IPS-11a (cell line): Measurements from ENCODE around the gene TMEM129.
A peak's percentile ranks its signal among the peaks of the same experiment; 100 is the strongest.
"Not testable (repeated sequence)": the region's sequence is repeated elsewhere in the genome, so short reads cannot be mapped to it uniquely, and the experiment has no call there.

ENCODE experiments used
- H3K4me3 ChIP-seq: one replicate; pipeline ENCODE4 v1.5.1; 2013; ENCODE audit warnings: low read depth, low read length, control low read depth

Gene TMEM129

DNA sequence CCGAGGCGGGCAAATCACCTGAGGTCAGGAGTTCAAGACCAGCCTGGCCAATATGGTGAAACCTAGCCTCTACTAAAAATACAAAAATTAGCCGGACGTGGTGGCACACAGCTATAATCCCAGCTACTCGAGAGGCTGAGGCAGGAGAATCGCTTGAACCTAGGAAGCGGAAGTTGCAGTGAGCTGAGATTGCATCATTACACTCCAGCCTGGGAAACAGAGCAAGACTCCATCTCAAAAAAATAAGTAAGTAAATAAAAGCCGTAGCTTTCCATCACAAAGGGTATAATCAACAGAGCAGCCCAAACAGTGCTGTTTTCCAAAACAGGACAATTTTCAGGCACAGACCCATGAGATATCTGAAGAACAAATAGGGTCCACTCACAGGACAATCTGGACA is 19.5 kb downstream of the TMEM129 start:
- not testable (repeated sequence) for H3K4me3 ChIP-seq

- H3K4me3 ChIP-seq: no peak overlapping the region
Observed at GRCh38 chr4:1695913-1696312, 25.2 kb downstream of the TMEM129 start.

GRCh38 chr4:1693131-1693896 is 27.8 kb downstream of the TMEM129 start:
- no peak overlapping the region for H3K4me3 ChIP-seq

- no peak overlapping the region for H3K4me3 ChIP-seq
Observed at GRCh38 chr4:1691737-1692373, 29.3 kb downstream of the TMEM129 start.

DNA sequence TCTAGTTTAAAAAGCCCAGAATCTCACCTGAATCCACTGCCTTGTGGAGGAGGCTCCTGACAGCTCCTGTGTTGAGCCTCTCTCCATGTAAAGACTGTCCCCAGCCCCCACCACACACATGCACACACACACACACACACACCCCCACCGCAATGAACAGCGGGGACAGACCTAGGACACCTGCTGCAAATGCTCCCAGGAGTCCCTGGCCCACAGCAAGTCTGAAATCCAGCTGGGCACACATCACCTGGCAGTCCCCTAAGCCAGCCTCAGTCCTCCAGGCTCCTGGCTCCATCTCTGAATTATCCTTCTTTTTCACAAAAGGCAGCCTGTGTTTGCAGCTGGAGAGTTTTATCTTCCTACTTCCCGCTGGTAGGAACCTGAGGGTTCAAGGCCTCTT is 30.4 kb downstream of the TMEM129 start:
- H3K4me3 ChIP-seq: no peak overlapping the region

DNA sequence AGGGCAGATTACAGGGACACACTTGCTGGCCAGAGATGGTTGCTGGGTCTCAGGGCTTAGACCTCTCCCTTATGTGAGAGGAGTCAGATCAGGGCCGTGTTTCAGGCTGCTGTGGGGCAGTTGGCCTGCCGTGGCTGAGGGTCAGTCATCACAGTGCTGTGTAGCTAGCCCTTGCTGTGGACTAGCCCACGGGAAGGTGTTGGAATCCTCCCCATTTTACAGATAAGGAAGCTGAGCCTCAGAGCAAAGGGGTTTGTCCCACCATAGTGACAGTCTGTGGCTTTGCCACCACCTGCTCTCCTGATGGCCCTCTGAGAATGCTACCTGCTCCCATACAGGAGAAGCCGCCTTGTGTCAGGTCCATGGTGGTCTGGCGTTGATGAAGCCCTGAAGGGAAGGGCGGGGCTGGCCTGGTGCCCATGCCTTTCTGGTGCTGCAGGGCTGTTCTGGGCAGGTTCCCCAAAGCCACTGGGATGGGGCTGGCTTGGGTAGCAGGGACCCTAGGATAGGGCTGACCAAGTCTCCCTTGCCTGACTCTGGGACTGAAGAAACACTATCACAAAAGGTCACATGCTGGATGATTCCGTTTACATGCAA is 34.6 kb downstream of the TMEM129 start:
- no peak overlapping the region for H3K4me3 ChIP-seq

DNA sequence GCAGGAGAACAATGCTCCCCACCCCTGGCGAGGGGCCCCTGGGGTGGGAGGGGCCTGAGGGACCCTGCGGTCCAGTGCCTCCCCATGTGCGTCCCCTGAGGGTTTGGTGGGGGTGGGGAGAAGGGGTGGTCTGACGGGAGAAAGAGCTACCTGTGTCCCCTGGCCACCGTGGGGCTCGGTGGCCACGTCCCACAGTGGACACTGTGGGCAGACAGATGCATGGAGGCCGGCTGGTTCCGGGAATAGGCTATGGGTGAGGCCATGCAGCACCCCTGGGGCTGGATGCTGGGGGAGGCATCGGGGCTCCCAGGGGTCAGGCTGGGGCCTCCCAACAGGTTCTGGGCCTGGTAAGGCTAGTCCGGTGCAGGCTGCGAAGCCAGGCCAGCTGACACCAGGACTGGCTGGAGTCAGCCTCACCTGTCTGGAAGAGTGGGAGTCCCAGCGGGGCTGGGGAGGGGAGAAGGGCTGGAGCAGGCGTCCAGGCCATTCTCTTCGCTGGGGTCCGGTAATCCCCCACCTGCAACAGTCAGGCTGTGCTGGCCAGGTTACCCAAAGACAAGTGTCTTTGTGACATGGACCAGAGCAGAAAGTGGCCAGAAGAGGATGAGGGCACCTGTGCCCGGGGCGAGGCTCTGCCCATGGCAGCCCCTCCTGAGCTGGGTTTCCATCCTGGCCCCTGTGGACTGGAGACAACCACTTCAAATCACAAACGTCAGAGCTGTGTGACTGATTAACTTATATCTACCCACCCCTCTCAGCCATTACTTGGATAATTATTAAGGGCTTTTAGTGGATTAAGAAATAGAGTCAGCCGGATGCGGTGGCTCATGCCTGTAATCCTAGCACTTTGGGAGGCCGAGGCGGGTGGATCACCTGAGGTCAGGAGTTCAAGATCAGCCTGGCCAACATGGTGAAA is 35.6 kb downstream of the TMEM129 start:
- H3K4me3 ChIP-seq: no peak overlapping the region

GRCh38 chr4:1684506-1685234 is 36.5 kb downstream of the TMEM129 start:
- H3K4me3 ChIP-seq: no peak overlapping the region

GRCh38 chr4:1683736-1684505 is 37.2 kb downstream of the TMEM129 start, which contains the start of gene FAM53A:
FAM53A (minus strand) TSS chr4:1684313; CDS start chr4:1668741, 15,572 bp downstream.
- H3K4me3 ChIP-seq: peak within 1 kb of the TSS; percentile 43

- peak overlapping the region; percentile 43 for H3K4me3 ChIP-seq
Observed at GRCh38 chr4:1683261-1683735, 37.8 kb downstream of the TMEM129 start.

DNA sequence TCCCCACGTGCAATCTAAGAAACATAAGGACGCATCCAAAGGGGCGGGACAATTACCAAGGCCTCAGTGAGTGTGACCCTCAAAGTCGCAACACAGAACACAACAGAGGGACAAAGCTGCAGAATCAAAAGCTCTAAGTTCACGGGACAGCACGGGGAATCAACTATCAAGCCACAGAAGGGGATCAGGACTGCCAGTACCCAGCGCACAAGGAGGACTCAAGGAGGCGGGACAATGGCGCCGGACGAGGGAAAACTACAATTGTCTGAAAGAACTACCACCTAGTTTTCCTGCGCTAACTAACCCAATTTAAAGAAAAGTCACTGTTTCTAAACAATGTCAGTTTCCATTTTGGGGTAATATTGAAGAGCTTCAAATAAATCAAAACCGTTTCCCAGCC is 38.3 kb downstream of the TMEM129 start:
- no peak overlapping the region for H3K4me3 ChIP-seq

DNA sequence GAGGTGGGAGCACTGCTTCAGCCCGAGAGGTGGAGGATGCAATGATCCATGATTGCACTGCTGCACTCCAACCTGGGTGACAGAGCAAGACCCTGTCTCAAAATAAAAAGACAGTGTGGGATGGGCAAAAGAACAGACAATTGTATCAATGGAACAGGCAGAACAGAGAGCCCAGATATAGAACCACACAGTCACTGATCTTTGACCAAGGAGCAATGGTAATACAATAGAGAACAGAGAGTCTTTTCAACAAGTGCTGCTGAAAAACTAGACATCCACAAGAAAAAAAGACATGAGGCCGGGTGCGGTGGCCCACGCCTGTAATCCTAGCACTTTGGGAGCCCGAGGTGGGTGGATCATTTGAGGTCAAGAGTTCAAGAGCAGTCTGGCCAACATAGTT is 42.9 kb downstream of the TMEM129 start:
- H3K4me3 ChIP-seq: no peak overlapping the region

GRCh38 chr4:1676605-1677525 is 44.3 kb downstream of the TMEM129 start:
- H3K4me3 ChIP-seq: no peak overlapping the region

- H3K4me3 ChIP-seq: no peak overlapping the region
Observed at GRCh38 chr4:1675802-1676137, 45.4 kb downstream of the TMEM129 start.

DNA sequence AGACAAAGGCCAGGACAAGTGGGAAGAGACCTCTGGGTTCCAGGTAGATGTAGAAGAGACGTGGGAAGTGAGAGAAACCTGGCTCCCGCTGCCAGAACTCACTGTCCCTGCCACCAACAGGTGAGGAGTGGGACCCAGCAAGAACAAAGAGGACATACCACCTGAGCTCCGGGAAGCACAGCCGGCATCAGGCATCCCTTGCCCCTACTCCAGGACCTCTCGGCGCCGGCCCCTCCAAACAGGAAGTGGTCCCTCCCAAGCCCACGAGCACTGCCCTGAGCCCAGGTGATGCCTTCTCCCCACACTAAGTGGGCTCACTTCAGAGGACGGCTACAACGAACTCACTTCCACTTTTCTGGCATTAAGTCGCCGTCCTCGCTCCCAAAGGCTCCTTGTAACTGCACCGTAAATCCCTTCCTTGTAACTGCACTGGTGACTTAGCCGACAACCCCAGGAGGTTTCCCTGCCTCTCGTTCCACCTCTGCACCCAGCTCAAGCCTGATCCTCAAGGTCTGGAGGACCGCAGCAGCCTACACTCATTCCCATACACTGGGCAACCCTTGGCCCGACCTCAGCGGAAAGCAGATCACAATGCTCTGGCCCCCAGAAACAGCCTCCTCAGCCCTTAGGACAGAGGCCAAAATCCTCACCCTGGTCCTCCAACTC is 45.9 kb downstream of the TMEM129 start:
- no peak overlapping the region for H3K4me3 ChIP-seq

GRCh38 chr4:1674682-1675081 is 46.4 kb downstream of the TMEM129 start:
- no peak overlapping the region for H3K4me3 ChIP-seq

DNA sequence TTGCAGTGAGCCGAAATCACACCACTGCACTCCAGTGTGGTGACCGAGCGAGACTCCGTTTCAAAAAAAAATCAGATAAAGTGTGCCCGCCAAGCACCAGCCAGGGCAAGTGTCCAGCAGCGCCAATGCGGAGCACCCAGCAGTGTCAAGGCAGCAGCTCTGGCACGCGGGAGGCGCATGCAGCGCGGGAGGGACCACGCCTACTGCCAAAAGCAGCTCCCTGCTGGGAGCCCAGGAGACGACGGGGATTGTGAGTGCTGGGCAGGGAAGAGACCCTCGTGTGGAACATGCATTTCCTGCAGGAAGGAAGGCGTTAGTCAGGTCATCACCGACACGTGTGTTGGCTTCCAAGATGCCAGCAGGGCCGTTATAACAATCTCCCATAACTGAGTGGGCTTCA is 47.5 kb downstream of the TMEM129 start:
- H3K4me3 ChIP-seq: no peak overlapping the region

DNA sequence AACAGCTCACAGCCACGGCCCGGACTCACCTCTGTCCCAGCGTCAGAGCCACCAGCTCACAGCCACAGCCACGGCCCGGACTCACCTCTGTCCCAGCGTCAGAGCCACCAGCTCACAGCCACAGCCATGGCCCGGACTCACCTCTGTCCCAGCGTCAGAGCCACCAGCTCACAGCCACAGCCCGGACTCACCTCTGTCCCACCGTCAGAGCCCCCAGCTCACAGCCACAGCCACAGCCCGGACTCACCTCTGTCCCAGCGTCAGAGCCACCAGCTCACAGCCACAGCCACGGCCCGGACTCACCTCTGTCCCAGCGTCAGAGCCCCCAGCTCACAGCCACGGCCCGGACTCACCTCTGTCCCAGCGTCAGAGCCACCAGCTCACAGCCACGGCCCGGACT is 50.1 kb downstream of the TMEM129 start:
- not testable (repeated sequence) for H3K4me3 ChIP-seq
